NOMO-1 (cell line): ENCODE results near the gene TBC1D4.
A peak's percentile ranks its signal among the peaks of the same experiment; 100 is the strongest.

ENCODE experiments used
- DNase-seq, 2 experiments: peaks; one replicate each; lab custom pipeline; 2025; ENCODE audit not compliant: unreplicated experiment in 2 of 2; lab: John Stamatoyannopoulos, UW

Gene TBC1D4

DNA sequence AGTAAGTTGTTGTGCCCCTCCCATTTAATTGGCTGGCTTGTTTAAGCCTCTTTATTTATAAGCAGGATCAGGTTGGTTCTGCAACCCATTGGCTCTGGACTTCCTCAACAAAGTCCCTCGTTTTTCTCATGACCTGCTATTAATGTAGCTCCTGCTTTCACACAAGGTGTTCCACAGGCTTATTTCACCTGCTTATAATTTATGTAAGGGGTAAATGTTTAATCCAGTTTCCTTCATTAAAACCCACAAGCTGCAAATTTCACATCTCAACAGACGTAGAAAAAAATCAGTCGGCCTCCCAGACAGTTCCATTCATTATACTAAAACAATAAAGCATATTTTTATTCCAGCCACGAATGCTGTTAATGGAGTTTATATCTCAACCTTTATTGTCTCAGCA is 86.1 kb downstream of the TBC1D4 start:
- no peak for DNase-seq

DNA sequence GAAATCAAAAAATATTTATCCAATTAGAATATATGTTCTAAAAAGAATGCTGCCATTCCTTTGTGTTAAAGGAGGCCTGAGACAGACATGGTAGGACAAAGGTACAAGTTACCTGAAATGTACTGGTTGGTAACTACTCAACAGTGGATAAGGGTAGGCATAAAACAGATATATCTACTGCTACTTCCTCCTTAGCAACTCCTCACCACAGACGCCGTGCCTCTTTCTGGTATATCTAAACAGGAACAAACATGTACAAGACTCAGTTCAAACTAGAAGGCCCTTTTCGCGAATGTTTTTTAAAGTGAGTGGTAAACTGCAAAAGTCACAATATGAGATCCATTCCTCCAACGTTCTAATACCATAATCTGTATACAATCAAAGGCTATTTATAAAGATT is 86.9 kb downstream of the TBC1D4 start:
- peak; percentile 61 to 87 for DNase-seq

GRCh38 chr13:75393839-75394520 is 88.0 kb downstream of the TBC1D4 start:
- peak; percentile 26 to 54 for DNase-seq

DNA sequence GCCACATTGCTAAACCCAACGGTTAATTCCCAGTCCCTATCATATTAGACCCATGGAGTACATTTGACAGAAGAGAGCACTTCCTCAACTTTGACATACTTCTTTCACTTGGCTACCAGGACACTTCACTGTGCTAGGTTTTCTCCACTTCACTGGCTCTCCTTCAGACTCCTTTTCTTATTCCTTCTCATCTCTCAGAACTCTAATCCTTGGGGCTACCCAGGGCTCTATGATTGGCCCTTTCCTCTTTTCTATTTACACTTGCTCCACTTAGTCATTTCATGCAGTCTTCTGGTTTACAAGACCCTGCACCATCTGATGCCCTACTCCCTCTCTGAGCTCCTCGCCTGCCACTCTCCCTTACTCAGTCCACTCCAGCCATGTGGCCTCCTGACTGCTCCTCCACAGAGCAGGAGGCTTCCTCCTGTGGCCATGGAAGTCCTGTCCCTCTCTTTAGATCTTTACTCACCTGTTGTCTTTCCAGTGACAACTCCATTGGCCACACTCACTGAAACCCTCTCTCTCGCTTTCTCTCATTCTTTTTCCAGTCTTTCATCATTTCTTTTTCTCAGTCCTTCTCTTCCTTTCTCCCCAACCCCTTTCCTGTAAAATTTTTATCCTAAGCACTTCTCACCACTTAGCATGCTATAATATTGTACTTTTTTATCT is 90.4 kb downstream of the TBC1D4 start:
- no peak for DNase-seq

- no peak for DNase-seq
These were observed 91.7 kb downstream of the TBC1D4 start for GRCh38 chr13:75390229-75390628.

DNA sequence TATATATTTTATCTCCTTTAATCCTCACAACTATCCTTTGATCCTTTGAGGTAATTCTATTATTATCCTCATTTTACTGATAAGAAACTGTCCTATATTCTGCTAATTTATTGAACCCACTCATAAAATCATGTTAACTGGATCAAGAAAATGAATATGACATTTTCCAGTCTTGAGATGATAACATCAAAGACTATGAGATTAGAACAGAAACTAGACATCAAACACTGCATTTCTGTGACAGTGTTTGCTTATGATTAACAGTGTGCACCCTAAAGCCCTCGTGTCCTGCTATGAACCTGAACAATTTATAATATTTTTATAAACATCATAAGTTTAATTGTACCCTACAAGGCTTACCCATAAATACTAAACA is 96.3 kb downstream of the TBC1D4 start:
- no peak for DNase-seq

DNA sequence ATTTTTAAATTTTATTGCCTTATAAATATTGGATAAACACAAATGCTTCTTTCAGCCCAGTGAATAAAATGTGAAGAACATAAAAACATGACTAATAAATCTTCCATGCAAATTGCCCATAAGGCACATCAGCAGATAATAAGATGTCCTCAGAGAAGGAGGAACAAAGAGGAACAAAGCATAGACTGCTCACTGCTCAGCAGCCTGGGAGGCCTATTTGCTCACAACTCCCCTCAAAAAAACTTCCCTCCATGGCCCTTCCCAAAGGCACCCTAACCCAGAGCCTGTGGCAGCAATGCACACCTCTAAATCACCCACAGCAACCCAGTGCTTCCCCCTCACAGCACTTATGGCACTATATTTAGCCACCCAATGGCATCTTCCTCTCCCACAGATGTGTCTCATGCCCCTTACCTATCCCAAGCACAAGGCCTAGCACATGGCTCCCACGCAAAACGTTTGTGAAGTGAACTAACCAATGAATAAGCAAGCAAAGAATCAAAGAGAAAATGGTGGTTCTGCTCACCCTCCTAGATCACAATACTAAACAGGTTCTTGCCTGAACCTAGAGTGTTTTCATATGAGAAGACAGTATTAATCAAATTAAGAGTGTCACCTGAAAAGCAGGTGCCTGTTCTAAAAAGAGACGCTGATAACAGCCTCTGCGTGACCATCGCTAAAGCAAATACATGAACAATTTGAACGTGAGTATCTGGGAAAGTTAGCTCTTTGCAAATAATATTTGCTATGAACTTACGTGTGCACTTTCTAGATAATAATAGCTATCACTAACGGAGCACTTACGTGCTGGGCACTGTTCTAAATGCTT is 96.9 kb downstream of the TBC1D4 start:
- peak in 1 of 2 experiments; percentile 2 for DNase-seq

- no peak for DNase-seq
These were observed 98.8 kb downstream of the TBC1D4 start for GRCh38 chr13:75383064-75383715.

DNA sequence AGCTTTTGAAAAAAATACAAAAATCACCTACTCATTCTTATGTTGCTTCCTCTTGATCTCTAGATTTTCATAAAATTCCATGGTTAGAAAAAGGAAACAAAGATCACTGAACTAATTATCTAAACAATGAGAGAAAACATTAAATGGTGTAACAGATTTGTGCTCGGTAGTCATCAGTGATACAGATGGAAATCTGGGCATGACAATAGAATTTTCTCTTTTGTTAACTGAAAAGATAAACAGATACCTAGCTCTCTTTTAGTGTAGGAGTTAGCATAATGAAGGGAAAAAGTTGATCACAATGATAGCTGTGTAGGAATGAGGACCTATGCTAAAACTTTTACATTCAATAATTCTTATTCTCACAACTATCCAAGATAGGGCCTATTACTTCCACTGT is 103.7 kb downstream of the TBC1D4 start:
- DNase-seq: no peak

DNA sequence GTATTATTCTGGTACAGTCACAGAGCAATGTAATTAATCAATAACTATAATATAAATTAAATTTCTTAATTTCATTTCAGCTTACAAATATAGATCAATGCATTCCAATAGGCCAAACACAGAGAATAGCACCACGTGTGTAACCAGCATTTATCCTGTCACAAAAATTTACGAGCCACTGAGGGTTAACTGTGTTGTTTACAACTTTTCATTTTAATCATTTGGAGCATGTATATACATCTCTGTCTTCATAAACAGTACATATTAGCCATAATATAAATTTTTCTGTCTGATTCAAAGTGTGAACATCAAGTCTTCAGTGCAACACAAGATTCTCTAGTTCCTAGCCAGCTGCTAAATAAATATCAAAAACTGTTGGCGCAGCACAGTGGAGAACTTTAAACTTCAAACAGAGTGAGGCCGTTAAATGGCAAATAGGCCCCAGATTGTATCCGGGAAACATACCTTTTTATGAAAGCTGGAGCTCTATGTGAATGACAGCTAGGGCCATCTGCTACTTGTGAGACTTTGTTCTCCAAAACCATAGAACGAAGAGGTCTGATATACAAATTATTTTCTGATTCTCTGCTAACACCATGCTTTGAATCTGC is 105.1 kb downstream of the TBC1D4 start:
- no peak for DNase-seq

DNA sequence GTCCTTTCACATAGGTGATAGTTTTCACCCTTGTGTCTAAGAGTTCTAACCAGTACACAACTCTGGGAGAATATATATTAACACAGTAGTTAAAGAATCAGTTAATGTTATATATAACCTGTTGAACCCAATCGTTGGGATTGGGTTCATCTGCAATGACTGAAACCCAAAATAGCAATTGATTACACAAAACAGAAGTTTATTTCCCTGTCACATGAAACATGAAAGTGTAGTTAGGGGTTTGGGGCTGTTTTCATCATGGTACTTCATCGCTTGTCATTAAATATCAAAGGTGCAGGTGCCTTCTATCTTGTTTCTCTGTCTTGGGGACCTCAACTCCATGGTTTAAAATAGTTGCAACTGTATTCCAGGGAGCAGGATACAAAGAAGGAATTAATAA is 106.6 kb downstream of the TBC1D4 start:
- no peak for DNase-seq

DNA sequence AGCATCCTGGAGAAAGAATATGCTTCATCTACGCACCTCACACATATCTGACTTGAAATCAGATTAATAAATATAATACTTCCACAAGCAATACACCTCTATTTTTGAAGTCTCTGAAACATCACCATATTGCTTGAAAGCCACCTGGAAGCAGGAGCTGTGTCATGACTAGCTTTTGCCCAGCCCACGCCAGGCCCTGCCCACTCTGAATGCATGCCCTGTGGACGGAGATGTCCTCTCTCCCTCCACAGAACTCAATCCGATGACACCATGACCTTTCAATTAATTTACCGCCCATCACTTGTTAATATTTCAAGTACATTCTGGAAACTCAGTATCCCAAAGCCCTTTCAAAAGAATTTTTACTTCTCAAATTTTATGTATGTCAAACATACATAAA is 108.0 kb downstream of the TBC1D4 start:
- no peak for DNase-seq

DNA sequence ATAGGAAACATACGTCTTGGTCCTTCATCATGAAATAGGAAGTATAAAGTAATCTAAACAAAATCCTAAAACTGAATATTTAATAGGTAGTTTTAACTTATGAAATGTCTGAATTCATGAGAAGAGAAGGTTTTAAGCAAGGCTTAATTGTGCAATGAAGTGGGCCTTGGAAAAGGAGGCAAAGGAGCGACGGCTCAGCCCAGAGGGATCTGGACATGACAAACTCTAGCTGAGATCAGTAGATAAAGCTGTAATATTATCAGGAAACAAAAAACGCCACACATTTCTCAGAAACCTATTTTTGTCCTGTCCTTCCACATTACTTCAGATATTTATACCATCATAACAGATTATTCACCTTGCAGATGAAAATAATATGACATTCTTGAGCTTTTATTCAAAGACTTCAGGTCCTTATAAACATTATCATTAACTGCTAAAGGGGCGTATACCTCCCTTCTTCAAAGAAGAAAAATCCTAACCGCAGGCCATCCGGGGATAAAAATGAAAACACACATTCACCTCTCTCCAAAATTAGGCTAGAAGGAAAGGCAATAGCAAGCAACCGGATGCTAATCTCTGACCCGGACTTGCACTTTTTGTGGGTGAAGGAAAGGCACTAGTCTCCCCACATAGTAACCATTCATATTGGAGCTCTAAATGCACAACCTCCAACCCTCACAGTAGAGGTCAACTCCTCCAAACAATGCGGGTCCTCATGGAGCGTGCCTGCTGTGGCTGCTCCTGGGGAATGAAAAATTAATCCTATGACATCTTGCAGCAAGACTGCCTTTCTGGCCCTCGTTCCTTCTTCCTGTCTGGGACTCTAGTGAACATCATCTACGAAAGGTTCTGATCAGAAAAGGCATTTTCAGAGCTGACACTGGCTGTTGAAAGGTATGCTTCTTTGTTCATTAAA is 108.8 kb downstream of the TBC1D4 start:
- no peak for DNase-seq

- DNase-seq: peak; percentile 4 to 50
These were observed 109.5 kb downstream of the TBC1D4 start for GRCh38 chr13:75372517-75372916.

DNA sequence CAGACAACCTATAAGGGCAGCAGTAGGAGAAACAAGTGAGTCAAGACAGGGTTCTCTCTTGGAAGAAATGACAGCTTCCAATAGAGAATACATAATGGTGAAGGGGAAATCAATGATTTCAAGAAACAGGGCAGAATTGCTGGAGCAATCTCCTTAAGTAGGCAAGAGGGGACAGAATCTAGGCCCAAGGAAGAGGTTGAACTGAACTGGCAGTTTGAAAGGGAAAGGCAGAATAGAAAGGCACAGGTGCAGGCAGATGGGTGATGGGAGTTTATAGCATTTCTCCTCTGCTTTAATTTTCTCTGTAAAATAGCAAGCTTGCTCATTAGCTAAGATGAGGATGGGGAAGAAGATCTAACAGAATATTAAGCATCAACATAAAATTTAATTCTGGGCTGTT is 110.8 kb downstream of the TBC1D4 start:
- no peak for DNase-seq

GRCh38 chr13:75370774-75371173 is 111.2 kb downstream of the TBC1D4 start:
- no peak for DNase-seq

DNA sequence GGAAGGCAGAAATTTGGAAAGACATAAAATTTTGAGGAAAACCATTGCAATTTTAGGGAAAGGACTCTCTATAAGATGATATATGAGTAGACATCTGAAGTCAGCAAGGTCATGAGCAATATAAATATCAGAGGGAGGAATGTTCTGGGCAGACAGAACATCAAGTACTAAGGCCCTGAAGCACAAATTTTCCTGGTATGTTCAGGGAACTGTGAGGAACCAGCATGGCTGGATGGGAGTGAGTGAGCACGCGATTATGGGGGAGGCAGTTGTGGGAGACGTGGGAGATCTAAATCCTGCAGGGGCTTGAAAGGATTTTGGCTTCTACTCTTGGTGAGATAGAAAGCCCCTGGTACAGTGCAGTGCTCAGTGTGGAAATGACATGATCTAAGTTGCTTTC is 112.0 kb downstream of the TBC1D4 start:
- DNase-seq: no peak

DNA sequence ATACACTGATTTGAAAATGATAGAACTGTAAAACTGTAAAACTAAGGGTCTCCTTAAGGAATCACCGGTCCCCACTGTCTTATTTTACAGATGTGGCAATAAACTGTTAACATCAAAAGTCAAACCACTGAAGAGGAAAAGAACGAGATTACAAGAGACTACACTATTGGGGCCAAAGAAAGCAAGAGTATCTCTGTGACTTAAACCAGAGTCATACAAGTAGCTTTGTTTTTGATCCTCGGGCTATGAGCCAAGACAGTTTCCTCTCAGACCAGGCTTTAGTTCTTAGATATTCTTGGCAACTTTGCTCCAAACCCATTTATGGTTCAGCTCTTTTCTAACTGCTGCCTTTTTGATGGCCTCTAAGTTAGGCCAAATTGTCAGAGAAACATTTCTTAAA is 113.8 kb downstream of the TBC1D4 start:
- no peak for DNase-seq

GRCh38 chr13:75366380-75367280 is 115.3 kb downstream of the TBC1D4 start:
- no peak for DNase-seq
